Lung (tissue), 12 donors: Measurements from ENCODE around the gene ANP32B. TPM values are rescaled to one million over a fixed set of nuclear protein-coding genes. Genes with fewer than 3 reads are reported as not detected.
A peak's percentile ranks its signal among the peaks of the same experiment; 100 is the strongest.

Experiments used
- ATAC-seq: fragments of 200-7000 bp; cut with Tn5 transposase; one replicate; pipeline ENCODE4 v1.9.1; 2020; ENCODE audit warnings: moderate number of reproducible peaks; ENCODE audit not compliant: insufficient read depth, low FRiP score
- DNase-seq, 3 donors: peaks; one replicate each; pipeline ENCODE4 v3.0.0-alpha.2; 2013 to 2017
- H3K27ac ChIP-seq, 2 donors: one replicate each; pipeline ENCODE4 v1.5.1; 2013; ENCODE audit warnings: mild to moderate bottlenecking in 2 of 2, moderate library complexity in 2 of 2, control low read depth in 1 of 2, inconsistent platforms in 1 of 2, low read depth in 1 of 2, low read length in 1 of 2
- H3K27me3 ChIP-seq, 3 donors: one replicate each; pipeline ENCODE4 v1.5.1; 2013; ENCODE audit warnings: low read length in 2 of 3; ENCODE audit not compliant: control insufficient read depth in 3 of 3, insufficient read depth in 3 of 3
- H3K36me3 ChIP-seq, 4 donors: one replicate each; pipeline ENCODE4 v1.5.1; 2013; ENCODE audit warnings: low read length in 4 of 4, mild to moderate bottlenecking in 1 of 4, moderate library complexity in 1 of 4; ENCODE audit not compliant: control insufficient read depth in 4 of 4, insufficient read depth in 4 of 4
- H3K4me1 ChIP-seq, 5 donors: one replicate each; pipeline ENCODE4 v1.5.1; 2013; ENCODE audit warnings: low read length in 5 of 5, mild to moderate bottlenecking in 2 of 5, moderate library complexity in 1 of 5; ENCODE audit not compliant: control insufficient read depth in 5 of 5, insufficient read depth in 5 of 5
- H3K4me3 ChIP-seq: one replicate; pipeline ENCODE4 v1.5.1; 2013; ENCODE audit warnings: mild to moderate bottlenecking, control low read depth, moderate library complexity
- H3K9ac ChIP-seq, 2 donors: one replicate each; pipeline ENCODE4 v1.5.1; 2013; ENCODE audit warnings: low read length in 2 of 2, control low read depth in 1 of 2; ENCODE audit not compliant: insufficient read depth in 1 of 2
- H3K9me3 ChIP-seq, 4 donors: one replicate each; pipeline ENCODE4 v1.5.1; 2013; ENCODE audit warnings: low read length in 3 of 4, mild to moderate bottlenecking in 1 of 4, moderate library complexity in 1 of 4; ENCODE audit not compliant: control insufficient read depth in 4 of 4, insufficient read depth in 3 of 4
- CTCF ChIP-seq: IDR thresholded peaks from 2 replicates; pipeline ENCODE4 v1.5.1; 2012; ENCODE audit warnings: mild to moderate bottlenecking; ENCODE audit errors: control extremely low read depth, extremely low read depth
- WGBS, 2 donors: extraction: QIAGEN DNeasy Blood & Tissue Kit; methylation state at CpG; one replicate each; pipeline ENCODE4 v1.1.7; 2013; 5-methylcytosine and 5-hydroxymethylcytosine counted together
- polyA plus RNA-seq, 2 donors: library from polyadenylated mRNA; stranded (reverse); fragments of 200-250 nt; gene quantifications; one replicate each; pipeline ENCODE4 v1.2.1, GENCODE V29; 2013
- total RNA-seq, 2 donors: library from RNA; depleted of rRNA in 1 of 2; stranded (reverse); fragments of >200 nt in 1 of 2; gene quantifications; one replicate each; pipeline ENCODE4 v1.2.1, GENCODE V29; 2014 to 2021
- donor health status: control.
- donor health status: control.
- donor health status: Bipolar disorder and iron deficiency.
- donor health status: healthy.
- donor health status: DM: yes; HTN: yes; CAD: no.

Gene ANP32B
- total and polyA plus RNA-seq, 4 donors = 45.4 to 152 (median 103) TPM

- Histone ChIP-seq H3K27ac (peak overlapping the region; percentile 99), H3K4me1 (peaks cover 3 to 20% (median 16%) of the 10 kb centered on the region in 5 donors), H3K27me3 (no peaks in the 10 kb centered on the region), H3K36me3 (no peaks in the 10 kb centered on the region), H3K9me3 (no peaks in the 10 kb centered on the region), H3K9ac (peak overlapping the region in 1 of 2 donors; percentile 30), H3K4me3 (peak overlapping the region; percentile 98)
- DNase-seq = peak; percentile 44 to 57 (median 51)
- peak; percentile 4 for ATAC-seq
- 5% methylated on average over 47 to 59 of the region's 59 CpGs for WGBS, 2 donors
- no peak for TF ChIP-seq CTCF
Observed at GRCh38 chr9:97985058-97985861, 2.1 kb downstream of the ANP32B start.

- Histone ChIP-seq H3K4me1 (peaks cover 3 to 28% (median 19%) of the 10 kb centered on the region in 5 donors), H3K9me3 (no peaks in the 10 kb centered on the region), H3K36me3 (no peaks in the 10 kb centered on the region), H3K27ac (no peak overlapping the region), H3K4me3 (no peak overlapping the region), H3K9ac (no peak overlapping the region), H3K27me3 (no peaks in the 10 kb centered on the region)
- no peak for TF ChIP-seq CTCF
- no peak for ATAC-seq
- DNase-seq = no peak
- WGBS, 2 donors = 75 to 86% methylated on average over 5 of the region's 5 CpGs
Observed at GRCh38 chr9:97987487-97987886, 4.3 kb downstream of the ANP32B start.

- no peak for TF ChIP-seq CTCF
- no peak overlapping the region for H3K9ac ChIP-seq
- H3K27me3 ChIP-seq = no peaks in the 10 kb centered on the region
- H3K4me1 ChIP-seq = peaks cover 6 to 32% (median 19%) of the 10 kb centered on the region in 5 donors
- no peak overlapping the region for H3K4me3 ChIP-seq
- no peak for ATAC-seq
- no peaks in the 10 kb centered on the region for H3K9me3 ChIP-seq
- peaks cover 0 to 5% (median 2%) of the 10 kb centered on the region in 4 donors for H3K36me3 ChIP-seq
- DNase-seq = no peak
- 56 to 61% methylated on average over 2 of the region's 2 CpGs for WGBS, 2 donors
- H3K27ac ChIP-seq = no peak overlapping the region
Observed at GRCh38 chr9:97990259-97990658, 7.1 kb downstream of the ANP32B start.
